Measurements from ENCODE around the gene TMED4. TPM values are rescaled to one million over a fixed set of nuclear protein-coding genes. Genes with fewer than 3 reads are reported as not detected.
A peak's percentile ranks its signal among the peaks of the same experiment; 100 is the strongest.

Gene TMED4
- total and polyA plus RNA-seq, 2 of the 13 experiments (the other 11 are each of a cell fraction or from before 2014, with no cell fraction given): 81.4 to 109 TPM

DNA sequence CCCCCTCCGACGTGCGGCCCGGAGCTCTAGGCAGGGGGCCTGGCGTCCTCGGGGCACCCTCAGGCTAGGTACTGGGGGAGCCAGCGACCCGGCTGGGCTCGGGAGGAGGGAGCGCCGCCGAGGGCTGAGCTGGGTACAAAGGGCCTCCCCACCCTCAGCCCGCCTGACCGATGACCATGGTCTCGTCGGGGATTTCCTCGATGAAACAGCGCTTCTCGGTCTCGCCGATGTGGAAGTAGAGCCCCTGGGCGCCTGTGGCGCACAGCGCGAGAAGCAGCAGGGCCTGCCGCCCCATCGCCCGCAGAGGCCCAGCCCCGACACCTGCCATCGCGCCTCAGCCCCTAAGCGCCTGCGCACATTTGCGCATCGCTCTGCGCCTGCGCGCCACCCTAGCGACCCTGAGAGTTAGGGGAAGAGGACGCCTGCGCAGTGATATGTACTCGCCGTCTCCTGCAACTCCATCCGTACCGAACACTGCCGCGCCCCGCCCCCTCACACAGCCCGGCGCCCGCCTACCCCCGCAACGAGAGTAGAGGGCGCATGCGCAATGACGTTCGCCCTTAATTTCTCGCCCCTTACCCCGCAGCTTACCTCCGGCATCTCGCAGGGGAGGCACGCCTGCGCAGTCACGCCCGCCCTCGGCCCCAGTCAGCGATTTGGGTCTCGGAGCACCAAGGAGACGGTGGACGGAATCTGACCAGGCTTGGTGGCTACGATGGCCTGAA lies at the start of gene TMED4 (continued):
- TF ChIP-seq, protein P1, sequence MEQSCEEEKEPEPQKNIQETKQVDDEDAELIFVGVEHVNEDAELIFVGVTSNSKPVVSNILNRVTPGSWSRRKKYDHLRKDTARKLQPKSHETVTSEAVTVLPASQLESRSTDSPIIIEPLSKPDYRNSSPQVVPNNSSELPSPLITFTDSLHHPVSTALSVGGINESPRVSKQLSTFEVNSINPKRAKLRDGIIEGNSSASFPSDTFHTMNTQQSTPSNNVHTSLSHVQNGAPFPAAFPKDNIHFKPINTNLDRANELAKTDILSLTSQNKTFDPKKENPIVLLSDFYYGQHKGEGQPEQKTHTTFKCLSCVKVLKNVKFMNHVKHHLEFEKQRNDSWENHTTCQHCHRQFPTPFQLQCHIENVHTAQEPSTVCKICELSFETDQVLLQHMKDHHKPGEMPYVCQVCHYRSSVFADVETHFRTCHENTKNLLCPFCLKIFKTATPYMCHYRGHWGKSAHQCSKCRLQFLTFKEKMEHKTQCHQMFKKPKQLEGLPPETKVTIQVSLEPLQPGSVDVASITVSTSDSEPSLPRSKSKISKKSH (CRISPR knock-in tag; IDR thresholded peaks at IDR 0.05; ENCODE audit: borderline replicate concordance): peak; percentile 76; the same call in 1 of the 2 replicates
- TF ChIP-seq ESRRA (CRISPR knock-in tag; IDR thresholded peaks at IDR 0.05; ENCODE audit: low read depth) (0 out of 2 replicates have a peak, but pooled peaks have one; percentile 50), ZZZ3 (CRISPR knock-in tag; IDR thresholded peaks at IDR 0.05; ENCODE audit: borderline replicate concordance) (peak; percentile 56; the same call in 1 of the 2 replicates), NFE2L2 (IDR thresholded peaks at IDR 0.05; ENCODE audit: low read length) (no peak), MED8 (CRISPR knock-in tag; IDR thresholded peaks at IDR 0.05; ENCODE audit: insufficient replicate concordance) (no peak), ZNF224 (CRISPR knock-in tag; IDR thresholded peaks at IDR 0.05) (no peak; the same call in 1 of the 2 replicates), SIX4 (CRISPR knock-in tag; IDR thresholded peaks at IDR 0.05) (no peak), MTA1 (CRISPR knock-in tag; IDR thresholded peaks at IDR 0.05; ENCODE audit: borderline replicate concordance) (no peak), ZNF205 (CRISPR knock-in tag; IDR thresholded peaks at IDR 0.05) (0 out of 2 replicates have a peak, but pooled peaks have one; percentile 11), NR1H2 (CRISPR knock-in tag; IDR thresholded peaks at IDR 0.05; ENCODE audit: borderline replicate concordance, low read depth) (no peak), ZNF354B (CRISPR knock-in tag; IDR thresholded peaks at IDR 0.05) (no peak)
- TF ChIP-seq, protein P2, sequence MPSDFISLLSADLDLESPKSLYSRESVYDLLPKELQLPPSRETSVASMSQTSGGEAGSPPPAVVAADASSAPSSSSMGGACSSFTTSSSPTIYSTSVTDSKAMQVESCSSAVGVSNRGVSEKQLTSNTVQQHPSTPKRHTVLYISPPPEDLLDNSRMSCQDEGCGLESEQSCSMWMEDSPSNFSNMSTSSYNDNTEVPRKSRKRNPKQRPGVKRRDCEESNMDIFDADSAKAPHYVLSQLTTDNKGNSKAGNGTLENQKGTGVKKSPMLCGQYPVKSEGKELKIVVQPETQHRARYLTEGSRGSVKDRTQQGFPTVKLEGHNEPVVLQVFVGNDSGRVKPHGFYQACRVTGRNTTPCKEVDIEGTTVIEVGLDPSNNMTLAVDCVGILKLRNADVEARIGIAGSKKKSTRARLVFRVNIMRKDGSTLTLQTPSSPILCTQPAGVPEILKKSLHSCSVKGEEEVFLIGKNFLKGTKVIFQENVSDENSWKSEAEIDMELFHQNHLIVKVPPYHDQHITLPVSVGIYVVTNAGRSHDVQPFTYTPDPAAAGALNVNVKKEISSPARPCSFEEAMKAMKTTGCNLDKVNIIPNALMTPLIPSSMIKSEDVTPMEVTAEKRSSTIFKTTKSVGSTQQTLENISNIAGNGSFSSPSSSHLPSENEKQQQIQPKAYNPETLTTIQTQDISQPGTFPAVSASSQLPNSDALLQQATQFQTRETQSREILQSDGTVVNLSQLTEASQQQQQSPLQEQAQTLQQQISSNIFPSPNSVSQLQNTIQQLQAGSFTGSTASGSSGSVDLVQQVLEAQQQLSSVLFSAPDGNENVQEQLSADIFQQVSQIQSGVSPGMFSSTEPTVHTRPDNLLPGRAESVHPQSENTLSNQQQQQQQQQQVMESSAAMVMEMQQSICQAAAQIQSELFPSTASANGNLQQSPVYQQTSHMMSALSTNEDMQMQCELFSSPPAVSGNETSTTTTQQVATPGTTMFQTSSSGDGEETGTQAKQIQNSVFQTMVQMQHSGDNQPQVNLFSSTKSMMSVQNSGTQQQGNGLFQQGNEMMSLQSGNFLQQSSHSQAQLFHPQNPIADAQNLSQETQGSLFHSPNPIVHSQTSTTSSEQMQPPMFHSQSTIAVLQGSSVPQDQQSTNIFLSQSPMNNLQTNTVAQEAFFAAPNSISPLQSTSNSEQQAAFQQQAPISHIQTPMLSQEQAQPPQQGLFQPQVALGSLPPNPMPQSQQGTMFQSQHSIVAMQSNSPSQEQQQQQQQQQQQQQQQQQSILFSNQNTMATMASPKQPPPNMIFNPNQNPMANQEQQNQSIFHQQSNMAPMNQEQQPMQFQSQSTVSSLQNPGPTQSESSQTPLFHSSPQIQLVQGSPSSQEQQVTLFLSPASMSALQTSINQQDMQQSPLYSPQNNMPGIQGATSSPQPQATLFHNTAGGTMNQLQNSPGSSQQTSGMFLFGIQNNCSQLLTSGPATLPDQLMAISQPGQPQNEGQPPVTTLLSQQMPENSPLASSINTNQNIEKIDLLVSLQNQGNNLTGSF (CRISPR knock-in tag; IDR thresholded peaks at IDR 0.05): peak; percentile 69; the same call in 1 of the 2 replicates
- TF ChIP-seq, protein P3, sequence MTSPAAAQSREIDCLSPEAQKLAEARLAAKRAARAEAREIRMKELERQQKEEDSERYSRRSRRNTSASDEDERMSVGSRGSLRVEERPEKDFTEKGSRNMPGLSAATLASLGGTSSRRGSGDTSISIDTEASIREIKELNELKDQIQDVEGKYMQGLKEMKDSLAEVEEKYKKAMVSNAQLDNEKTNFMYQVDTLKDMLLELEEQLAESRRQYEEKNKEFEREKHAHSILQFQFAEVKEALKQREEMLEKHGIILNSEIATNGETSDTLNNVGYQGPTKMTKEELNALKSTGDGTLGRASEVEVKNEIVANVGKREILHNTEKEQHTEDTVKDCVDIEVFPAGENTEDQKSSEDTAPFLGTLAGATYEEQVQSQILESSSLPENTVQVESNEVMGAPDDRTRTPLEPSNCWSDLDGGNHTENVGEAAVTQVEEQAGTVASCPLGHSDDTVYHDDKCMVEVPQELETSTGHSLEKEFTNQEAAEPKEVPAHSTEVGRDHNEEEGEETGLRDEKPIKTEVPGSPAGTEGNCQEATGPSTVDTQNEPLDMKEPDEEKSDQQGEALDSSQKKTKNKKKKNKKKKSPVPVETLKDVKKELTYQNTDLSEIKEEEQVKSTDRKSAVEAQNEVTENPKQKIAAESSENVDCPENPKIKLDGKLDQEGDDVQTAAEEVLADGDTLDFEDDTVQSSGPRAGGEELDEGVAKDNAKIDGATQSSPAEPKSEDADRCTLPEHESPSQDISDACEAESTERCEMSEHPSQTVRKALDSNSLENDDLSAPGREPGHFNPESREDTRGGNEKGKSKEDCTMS (CRISPR knock-in tag; conservative IDR thresholded peaks at IDR 0.05): no peak
- TF ChIP-seq, protein P4, sequence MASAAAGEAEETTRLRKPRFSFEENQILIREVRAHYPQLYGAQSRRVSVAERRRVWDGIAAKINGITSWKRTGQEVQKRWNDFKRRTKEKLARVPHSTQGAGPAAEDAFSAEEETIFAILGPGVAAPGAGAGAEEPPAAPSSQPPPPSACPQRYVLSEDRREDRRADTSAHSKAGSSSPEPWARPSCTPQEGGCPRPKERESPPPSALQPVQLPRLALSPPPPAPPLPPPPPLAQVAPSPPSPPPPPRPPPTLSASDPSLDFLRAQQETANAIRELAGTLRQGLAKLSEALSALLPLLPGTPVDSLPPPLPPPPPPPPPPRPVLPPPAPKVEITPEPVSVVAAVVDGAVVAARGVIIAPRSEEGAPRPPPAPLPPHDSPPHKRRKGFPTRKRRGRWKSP (CRISPR knock-in tag; IDR thresholded peaks at IDR 0.05): peak; percentile 97
- TF ChIP-seq, protein P5, sequence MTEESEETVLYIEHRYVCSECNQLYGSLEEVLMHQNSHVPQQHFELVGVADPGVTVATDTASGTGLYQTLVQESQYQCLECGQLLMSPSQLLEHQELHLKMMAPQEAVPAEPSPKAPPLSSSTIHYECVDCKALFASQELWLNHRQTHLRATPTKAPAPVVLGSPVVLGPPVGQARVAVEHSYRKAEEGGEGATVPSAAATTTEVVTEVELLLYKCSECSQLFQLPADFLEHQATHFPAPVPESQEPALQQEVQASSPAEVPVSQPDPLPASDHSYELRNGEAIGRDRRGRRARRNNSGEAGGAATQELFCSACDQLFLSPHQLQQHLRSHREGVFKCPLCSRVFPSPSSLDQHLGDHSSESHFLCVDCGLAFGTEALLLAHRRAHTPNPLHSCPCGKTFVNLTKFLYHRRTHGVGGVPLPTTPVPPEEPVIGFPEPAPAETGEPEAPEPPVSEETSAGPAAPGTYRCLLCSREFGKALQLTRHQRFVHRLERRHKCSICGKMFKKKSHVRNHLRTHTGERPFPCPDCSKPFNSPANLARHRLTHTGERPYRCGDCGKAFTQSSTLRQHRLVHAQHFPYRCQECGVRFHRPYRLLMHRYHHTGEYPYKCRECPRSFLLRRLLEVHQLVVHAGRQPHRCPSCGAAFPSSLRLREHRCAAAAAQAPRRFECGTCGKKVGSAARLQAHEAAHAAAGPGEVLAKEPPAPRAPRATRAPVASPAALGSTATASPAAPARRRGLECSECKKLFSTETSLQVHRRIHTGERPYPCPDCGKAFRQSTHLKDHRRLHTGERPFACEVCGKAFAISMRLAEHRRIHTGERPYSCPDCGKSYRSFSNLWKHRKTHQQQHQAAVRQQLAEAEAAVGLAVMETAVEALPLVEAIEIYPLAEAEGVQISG (CRISPR knock-in tag; IDR thresholded peaks at IDR 0.05): peak; percentile 75
